GM18511 (cell line): ENCODE measurements around the gene MCF2L.

Experiments used
- ATAC-seq: cut with Tn5 transposase; IDR thresholded peaks from one replicate; pipeline ENCODE4 v1.9.1; 2021; ENCODE audit warnings: mild to moderate bottlenecking, moderate library complexity; ENCODE audit not compliant: unreplicated experiment

MCF2L gene

DNA sequence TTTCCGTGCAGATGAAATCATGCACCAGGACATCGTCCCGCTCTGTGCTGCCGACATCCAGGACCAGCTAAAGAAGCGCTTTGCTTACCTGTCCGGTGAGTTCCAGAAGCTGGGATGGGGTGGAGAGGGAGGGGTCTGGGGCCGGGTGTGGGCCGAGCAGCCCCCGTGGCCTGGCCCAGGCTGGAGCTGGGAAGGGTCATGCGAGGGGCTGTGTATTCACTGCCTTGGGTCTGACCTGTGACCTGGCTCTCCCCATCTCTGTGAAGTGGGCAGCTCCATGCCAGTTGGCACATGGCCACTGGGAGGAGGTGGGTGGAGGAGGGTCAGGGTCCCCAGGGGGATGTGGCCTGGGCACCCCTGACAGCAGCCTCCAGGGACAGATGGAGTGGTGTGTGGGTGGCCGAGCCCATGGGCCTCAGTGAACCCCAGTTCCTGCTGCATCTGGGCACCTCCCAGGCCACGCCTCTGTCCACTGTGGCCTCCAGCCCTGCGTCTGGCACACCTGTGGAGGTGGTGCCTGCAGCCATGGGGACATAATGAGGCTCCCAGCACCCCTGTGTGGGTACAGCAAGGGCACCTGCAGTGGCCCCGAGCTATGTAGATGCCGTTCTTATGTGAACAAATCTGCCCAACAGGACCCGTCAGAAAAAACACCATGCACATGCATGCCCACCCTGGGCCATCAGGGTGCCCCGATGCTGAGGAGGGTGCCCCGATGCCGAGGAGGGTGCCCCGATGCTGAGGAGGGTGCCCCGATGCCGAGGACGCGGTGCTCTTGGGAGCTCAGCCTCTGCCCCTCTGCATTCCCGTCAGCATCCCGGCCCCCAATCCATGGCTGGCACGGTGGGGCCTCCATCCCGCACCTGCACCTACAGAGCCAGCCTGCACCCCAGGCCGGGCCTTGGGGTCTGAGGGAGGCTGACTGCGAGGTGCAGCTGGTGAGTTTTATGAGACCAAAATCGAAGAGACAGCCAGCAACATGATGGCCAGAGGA is 46.0 kb downstream of the MCF2L start:
- no peak for ATAC-seq

DNA sequence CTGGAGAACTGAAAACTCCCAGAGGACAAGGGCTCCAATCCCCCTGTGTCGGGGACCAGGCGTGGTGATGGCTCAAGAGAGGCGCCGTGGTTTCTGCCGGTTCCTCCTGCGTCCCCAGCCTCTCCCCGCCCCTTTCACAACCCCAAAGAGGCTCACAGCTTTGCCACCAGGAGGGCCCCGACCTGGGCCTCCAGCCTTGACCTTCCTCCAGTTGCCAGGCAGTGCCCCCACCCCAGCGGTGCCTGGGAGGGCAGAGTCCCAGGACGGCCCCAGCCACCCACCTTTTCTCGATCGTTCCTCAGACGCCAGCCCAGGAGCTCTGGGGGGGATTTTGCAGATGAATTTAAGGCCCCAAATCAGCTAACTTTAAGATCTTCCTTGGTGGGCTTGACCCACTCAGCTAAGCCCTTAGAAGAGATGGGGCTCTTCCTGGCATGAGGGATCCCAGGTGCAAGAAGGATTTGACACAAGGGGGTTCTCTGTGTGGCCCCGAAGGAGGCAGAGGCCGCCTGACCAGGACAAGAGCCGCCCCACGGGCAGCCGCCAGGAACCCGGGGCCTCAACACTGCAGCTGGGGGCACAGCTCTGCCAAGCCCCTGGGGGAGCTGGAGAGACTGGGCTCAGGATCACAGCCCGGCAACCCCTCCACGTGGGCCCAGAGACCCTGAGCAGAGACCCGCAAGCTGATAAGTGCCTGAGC is 47.0 kb downstream of the MCF2L start:
- no peak for ATAC-seq

DNA sequence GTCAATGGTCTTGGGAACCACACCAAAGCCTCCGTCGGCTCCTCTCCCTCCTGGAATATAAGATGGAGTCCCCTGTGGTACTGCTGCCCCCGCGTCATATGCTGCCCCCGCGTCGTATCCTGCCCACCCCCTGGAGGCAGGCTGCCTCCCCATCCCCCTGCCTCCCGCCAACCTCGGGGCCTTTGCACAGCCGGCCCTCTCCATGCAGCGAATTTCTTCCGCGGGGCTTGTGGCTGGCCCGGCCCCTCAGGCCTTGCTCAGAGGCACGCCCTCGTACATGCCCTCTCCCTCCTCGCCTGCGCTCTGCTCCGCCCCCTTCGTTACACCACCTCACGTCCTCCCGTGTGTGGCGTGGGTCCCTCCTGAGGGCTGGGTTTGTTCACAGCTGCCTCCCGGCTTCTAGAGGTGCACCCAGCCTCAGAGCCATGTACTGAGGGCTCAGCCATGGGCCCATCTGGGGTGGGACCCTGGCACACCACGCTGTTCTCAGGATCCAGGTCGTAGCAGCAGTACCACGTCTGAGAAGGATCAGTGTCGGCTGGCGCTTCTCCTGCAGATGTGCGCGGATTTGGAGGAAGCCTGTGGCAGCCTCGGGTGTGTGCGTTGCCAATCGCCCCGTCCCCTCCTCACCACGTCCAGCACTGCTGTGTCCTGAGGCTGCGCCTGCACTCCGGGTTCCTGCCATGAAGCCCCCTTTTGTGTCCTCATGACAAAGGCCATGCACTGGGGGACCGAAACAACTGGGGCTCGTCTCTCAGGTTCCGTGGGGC is 47.7 kb downstream of the MCF2L start:
- no peak for ATAC-seq

GRCh38 chr13:113017506-113018215 is 48.6 kb downstream of the MCF2L start:
- ATAC-seq, result no peak

- no peak for ATAC-seq
Observed at GRCh38 chr13:113018676-113019465, 49.9 kb downstream of the MCF2L start.

DNA sequence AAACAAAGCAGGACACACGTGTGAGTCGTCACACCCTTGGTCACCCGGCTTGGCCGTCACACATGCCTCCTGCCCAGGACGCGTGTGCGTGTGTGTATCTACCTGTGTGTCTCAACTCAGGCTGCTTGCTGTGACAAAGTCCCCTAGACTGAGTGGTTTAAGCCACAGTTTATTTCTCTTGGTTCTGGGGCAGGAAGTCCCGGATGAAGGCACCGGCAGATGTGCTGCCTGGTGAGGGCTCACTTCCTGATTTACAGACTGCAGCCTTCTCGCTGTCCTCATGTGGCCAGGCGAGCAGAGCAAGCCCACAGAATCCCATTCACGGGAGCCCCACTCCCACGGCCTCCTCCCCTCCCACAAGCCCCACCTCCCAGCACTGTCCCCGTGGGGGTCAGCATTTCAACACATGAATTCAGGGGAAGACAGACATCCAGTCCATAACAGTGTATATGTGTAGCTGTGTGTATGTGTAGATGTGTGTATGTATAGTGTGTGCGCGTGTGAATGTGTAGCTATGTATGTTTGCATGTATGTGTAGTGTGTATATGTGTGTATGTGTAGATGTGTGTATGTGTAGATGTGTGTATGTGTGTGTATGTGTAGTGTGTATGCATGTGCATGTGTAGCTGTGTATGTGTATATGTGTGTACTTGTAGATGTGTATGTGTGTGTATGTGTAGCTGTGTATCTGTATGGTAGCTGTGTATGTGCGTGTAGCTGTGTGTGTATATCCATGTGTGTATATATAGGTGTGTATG is 51.5 kb downstream of the MCF2L start:
- ATAC-seq, result no peak

- ATAC-seq, result no peak
Observed at GRCh38 chr13:113021391-113021790, 52.4 kb downstream of the MCF2L start.

DNA sequence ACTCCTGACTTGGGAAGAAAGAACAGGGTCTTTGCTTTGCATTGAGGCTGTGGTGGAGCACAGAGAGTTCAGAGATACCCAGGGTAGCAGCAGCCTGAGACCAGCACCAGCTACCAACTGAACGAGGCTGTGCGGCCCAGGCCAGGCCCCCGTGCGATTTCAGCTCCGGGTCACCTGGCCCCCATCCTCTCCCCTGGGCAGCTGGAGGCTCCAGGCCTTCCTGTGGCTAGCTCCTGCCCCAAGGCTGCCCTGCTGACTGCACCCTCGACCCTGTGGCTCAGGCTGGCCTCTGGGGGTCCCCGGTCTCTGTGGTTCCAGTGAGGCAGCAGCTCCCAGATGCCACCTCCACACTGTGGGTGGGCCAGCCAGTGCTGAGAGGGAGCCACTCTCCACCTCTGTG is 52.8 kb downstream of the MCF2L start:
- no peak for ATAC-seq

DNA sequence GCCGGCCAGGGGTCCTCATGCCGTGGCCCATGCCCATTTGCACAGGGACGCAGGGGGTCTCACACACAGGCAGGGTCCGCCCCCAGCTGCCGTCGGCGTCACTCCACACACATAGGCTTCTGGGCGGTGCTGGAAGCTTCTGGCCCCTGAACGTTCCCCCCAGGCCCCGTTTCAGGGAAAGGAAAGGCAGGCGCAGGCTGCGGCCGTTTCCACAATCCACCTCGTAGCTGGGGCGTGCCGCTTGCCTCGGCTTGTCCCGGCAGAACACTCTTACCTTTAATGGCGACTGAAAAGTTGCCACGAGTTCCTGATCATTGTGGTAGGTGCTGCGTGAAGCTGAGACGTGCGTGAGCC is 53.4 kb downstream of the MCF2L start:
- ATAC-seq, result no peak

DNA sequence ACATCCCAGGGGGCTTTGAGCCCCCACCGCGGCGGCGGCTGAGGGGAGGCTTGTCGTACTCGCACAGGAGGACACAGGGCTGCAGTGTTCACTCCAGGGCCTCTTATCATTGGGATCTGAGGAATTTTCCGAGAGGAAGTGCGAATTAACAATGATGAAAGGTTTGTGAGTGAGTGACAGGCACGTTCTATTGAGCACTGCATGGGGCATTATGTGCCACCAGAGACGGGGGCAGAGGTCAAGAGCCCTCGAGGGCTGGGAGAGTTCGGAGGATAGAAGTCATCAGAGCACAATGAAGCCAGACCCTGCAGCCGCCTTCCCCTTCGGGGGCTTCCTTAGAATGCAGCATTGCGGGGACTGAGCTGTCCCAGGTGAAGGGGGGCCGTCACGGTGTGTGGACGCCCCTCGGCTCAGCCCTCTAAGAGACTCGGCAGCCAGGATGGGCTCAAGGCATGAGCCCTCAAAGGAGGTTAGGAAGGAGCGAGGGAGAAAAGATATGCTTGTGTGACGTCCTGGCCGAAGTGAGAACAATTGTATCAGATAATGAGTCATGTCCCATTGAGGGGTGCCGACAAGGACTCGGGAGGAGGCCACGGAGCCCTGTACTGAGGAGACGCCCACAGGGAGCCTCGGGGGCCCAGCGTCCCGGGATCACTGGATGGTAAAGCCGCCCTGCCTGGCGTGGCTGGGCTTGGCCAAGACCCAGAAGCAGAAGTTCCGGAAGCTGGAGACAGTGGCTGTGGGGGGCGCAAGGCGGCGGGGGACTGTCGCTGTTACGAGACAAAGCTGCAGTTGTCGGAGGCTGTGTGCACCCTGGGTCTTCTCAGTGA is 53.9 kb downstream of the MCF2L start:
- no peak for ATAC-seq

DNA sequence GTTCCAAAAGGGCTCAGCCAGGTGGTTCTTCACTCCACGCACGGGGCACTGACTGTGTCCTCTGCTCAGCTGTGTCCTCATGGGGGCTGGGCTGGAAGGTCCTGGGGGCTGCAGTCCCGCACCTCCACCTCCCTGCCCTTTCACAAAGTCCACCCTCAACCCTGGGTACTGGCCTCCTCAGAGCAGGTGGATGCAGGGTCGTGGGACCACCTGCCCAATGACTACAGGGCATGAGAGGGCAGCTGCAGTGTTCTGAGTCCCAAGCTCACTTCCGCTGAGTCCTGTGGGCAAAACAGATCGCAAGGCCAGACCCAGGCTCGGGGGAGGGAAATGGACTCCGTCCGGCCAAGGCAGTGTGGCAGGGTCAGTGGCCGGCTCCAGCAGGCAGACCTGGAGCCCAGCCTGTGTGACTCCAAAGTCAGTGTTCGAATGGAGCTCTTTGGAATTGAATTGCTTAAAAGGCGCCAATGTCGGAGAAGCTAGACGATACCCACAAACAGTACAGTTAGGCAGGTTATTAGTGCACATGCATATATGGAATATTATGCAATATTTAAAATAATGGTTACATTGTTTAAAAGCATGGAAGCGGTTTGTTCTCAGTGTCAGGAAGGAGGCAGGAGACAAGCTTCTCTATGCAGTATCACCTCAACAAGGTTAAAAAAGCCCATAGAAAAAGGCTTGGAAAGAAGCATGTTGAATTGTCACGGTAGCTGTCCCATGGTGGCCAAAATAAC is 54.8 kb downstream of the MCF2L start:
- ATAC-seq, result no peak

GRCh38 chr13:113024466-113024865 is 55.5 kb downstream of the MCF2L start:
- ATAC-seq, result no peak

DNA sequence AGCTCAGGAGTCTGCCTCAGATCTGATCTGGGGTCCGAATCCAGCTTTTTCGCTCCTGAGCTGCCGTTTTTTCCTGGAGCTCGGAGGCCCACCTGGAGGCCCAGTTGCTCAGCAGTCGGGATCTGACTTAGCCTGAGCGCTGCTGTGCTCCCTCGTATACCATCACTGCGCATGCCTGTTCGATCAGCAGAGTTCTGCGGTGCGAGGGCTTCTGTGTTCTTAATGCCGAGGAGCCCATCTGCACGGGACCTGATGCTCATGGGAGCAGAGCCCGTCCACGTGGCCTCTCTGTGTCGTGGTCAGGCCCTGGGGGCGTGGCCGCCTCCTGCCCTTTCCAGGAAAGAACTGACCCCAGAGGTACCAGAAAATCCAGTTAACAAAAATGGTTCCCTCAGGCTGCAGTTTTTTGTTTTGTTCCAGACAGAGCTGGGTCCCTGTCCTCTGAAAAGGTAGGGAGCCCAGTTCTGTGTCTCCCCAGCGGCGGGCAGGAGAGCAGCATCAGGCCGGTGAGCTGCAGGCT is 57.4 kb downstream of the MCF2L start:
- no peak for ATAC-seq

GRCh38 chr13:113027095-113027494 is 58.1 kb downstream of the MCF2L start:
- ATAC-seq, result no peak

GRCh38 chr13:113027566-113027965 is 58.6 kb downstream of the MCF2L start:
- ATAC-seq, result no peak

GRCh38 chr13:113028336-113029060 is 59.5 kb downstream of the MCF2L start:
- ATAC-seq, result no peak

GRCh38 chr13:113029061-113029445 is 60.0 kb downstream of the MCF2L start:
- ATAC-seq, result no peak
